ENCODE data around the gene CENATAC.
"Not testable (repeated sequence)": the region's sequence is repeated elsewhere in the genome, so short reads cannot be mapped to it uniquely, and the experiment has no call there.

DNA sequence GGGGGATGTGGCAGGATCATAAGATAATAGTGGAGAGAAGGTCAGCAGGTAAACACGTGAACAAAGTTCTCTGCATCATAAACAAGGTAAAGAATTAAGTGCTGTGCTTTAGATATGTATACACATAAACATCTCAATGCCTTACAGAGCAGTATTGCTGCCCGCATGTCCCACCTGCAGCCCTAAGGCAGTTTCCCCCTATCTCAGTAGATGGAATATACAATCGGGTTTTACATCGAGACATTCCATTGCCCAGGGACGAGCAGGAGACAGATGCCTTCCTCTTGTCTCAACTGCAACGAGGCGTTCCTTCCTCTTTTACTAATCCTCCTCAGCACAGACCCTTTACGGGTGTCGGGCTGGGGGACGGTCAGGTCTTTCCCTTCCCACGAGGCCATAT lies 41.5 kb downstream of the CENATAC start:
- not testable (repeated sequence) for TF ChIP-seq EZH2 (IDR thresholded peaks at IDR 0.05; ENCODE audit: low read length, unreplicated experiment); EZH2phosphoT487 (IDR thresholded peaks at IDR 0.05; ENCODE audit: borderline replicate concordance, low read length)
- TF ChIP-seq, protein P1, sequence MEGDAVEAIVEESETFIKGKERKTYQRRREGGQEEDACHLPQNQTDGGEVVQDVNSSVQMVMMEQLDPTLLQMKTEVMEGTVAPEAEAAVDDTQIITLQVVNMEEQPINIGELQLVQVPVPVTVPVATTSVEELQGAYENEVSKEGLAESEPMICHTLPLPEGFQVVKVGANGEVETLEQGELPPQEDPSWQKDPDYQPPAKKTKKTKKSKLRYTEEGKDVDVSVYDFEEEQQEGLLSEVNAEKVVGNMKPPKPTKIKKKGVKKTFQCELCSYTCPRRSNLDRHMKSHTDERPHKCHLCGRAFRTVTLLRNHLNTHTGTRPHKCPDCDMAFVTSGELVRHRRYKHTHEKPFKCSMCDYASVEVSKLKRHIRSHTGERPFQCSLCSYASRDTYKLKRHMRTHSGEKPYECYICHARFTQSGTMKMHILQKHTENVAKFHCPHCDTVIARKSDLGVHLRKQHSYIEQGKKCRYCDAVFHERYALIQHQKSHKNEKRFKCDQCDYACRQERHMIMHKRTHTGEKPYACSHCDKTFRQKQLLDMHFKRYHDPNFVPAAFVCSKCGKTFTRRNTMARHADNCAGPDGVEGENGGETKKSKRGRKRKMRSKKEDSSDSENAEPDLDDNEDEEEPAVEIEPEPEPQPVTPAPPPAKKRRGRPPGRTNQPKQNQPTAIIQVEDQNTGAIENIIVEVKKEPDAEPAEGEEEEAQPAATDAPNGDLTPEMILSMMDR (conservative IDR thresholded peaks at IDR 0.05; ENCODE audit: low read depth, low read length) = not testable (repeated sequence)

All from PC-3 (cell line).